Activated gamma-delta T cell (primary cell): Measurements from ENCODE around the gene PTPRG.

Experiments used
- DNase-seq: peaks from one replicate; lab custom pipeline; 2025; lab: John Stamatoyannopoulos, UW

The PTPRG gene

DNA sequence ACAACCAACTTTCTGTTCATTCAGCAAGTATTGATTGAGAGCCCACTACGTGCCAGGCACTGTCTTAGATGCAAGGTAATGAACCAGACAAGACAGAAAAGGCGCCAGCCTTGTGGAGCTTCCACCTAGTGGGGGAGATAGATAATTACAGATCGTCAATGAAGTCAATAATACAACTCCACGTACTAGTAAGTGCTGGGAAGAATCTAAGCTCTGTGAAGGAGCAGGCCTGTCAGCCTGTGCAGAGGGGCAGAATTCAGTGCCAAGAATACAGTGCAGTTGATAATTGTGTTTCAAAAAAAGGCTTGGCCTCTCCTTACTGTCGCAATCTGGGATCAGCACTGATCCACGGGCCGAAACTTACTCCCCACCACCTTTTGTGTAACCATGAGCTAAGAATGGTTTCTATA, 625.7 kb downstream of the PTPRG start:
- no peak for DNase-seq

- DNase-seq = no peak
Observed at GRCh38 chr3:62188681-62189375, 627.5 kb downstream of the PTPRG start.

GRCh38 chr3:62189376-62189698, 628.0 kb downstream of the PTPRG start:
- no peak for DNase-seq

- DNase-seq = no peak
Observed at GRCh38 chr3:62192891-62193290, 631.5 kb downstream of the PTPRG start.

DNA sequence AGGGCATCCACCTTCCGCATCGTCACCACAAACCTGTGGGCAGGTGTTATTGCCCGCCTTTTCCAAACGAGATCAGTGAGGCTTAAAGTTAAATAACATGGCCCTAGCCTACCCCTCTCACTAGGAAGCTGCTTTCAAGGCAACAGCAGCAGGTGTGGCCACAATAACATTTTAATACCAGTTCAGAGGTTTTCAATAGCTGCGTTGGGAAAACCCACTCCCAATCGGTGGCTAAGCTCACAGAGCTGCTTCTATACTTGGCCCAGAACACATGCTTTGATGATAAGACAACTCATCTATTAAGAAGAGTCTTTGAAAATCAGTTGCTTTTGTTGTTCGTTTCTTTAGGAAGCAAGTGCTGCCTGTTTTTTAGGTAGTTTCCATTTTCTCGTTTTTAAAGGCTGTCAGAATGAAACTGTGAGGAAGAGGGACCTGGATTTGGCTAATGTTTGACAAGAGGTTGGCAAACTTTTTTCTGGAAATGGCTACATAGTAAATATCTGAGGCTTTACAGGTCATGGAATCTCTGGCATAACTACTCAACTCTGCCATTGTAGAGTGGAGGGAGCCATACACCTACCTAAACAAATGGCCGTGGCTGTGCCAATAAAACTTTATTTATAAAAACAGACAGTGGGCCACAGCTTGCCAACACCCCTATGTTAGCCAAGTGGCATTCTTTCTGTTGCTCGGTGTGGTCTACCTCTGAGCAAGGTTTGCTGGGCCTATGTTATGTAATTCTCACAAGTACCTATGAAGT, 632.4 kb downstream of the PTPRG start:
- no peak for DNase-seq

- DNase-seq = no peak
Observed at GRCh38 chr3:62197350-62198012, 636.1 kb downstream of the PTPRG start.

- no peak for DNase-seq
Observed at GRCh38 chr3:62199126-62199525, 637.8 kb downstream of the PTPRG start.

DNA sequence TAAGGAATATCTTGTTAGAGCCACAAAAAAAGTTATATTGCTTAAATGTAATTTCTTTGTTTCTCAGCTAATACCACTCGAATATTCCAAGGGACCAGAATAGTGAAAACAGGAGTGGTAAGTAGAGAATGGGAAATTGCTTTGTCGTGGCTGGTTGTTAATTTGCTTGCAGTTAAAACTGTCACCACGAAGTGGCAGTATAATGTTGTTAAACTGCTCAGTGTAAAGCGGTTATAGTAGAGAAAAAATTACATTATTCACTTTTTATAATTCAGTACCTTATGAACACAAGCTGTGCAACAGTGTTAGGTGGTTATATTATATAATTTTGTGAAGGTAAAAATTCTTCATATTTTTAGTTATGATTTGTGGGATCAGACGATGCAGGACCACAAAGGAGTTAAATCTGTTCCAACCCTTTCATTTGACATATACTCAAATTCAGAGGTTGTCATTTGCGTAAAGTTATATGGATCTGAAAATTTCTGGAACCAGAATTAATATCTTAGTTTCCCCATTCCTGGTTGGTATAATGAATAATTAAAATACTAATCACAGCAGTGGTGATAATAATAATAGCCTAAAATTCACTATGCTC, 640.2 kb downstream of the PTPRG start:
- no peak for DNase-seq

- DNase-seq = no peak
Observed at GRCh38 chr3:62203152-62203551, 641.8 kb downstream of the PTPRG start.

DNA sequence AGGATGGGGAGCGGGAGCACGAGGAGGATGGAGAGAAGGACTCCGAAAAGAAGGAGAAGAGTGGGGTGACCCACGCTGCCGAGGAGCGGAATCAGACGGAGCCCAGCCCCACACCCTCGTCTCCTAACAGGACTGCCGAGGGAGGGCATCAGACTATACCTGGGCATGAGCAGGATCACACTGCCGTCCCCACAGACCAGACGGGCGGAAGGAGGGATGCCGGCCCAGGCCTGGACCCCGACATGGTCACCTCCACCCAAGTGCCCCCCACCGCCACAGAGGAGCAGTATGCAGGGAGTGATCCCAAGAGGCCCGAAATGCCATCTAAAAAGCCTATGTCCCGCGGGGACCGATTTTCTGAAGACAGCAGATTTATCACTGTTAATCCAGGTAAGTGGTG, 642.2 kb downstream of the PTPRG start:
- no peak for DNase-seq

- no peak for DNase-seq
Observed at GRCh38 chr3:62207197-62207596, 645.8 kb downstream of the PTPRG start.

GRCh38 chr3:62208385-62208784, 647.0 kb downstream of the PTPRG start:
- DNase-seq = no peak

DNA sequence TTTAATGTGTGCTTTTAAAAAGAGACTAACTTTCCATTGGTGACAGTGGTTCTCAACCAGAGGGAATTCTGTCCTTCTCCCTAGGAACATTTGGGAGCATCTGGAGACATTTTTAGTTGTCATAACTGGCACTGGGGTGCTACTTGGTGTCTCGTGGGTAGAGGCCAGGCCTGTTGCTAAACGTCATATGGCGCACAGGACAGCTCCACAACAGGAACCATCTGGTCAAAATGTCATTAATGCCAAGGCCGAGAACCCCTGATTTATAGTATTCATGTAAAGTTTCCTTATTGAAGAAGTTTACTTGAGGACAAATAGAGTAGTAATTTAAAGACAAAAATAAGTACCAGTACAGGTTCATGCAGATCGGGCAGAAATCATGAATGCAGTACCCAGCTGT, 647.7 kb downstream of the PTPRG start:
- no peak for DNase-seq

DNA sequence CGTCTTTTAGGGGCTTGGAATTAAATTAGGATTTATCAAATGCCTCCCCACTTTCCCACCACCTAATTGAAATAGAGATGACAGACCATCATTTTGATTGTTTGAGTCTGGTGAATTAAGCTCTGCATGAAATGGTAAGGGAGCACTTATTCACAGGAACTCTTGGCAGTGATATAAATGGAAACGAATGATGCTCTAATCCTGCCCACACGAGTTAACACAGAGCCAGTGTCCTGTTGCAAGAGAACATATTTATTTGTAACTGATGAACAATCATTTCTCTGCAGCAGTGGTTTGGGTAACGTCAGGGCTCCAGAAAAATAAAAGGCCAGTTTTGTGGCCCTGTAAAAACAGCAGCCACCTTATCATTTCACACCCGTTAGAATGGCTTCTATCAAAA, 648.6 kb downstream of the PTPRG start:
- no peak for DNase-seq

DNA sequence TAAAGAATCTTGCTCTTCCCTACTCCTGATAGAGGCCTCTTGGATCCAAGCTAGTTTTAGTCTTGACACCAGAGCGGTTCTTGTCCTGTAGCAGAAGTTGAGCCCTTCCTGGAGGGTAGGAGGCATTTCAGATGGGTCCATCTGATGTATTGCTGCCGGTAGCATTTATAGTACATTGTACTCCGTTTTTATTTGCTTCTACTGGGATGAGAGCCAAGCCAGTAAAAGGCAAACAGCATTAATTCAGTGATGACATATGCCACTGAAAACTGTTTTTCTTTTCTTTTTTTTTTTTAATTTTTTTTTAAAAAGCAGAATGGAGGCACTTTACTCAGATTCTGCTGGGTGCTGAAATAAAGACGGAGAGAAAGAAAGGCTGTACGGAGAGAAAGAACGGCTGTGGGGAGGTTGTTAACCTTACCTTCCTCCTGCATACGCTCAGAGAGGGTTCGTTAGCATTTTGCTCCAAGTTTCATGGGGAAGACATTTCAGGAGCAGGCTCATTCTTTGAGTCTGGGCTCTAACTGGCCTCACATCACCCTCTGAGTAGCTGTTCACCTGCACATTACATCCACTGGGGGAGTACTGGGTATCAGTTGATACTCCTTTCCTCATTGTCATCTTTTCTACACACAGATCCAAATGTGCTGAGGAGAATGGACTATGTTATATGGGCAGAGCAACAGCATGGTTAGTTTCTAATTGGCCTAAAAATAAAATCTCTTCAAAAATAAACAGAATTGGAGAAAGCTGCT, 650.5 kb downstream of the PTPRG start:
- no peak for DNase-seq

DNA sequence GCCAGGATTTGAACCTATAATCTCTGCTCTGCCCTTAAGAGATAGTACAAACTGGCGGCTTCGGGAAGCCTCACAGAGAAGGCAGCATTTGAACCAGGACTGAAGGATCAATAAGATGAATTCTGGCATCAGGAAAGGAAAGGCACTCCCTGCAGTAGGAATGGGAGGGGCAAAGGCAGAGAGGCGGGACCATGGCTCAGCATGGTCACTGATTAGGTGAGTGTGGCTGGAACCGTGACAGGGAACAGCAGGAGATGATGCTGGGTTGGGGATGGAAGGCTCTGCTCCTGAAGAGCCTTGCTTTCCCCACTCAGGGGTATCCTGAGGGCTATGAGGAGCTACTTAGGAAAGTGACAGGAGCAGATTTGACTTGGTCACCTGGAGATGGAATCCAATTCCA, 653.5 kb downstream of the PTPRG start:
- DNase-seq = no peak

DNA sequence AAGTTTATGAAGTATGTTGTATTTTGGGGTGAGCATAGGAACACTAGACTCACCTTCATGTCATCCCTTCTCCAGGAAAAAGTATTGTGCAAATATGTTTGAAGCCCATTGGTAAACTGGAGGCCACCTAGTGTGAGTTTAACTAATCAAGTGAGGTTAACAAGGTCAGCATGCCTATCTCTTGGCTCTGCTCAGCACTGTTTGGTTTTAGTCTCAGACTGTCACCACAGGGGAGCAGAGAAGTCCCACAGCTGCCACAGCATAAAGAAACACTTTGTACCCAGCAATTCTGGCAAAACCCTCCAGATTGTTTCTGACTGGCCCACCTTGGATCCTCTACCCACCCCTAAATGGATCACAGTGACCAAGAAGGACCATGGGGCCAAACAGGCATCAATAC, 659.2 kb downstream of the PTPRG start:
- DNase-seq = no peak

GRCh38 chr3:62225051-62225450, 663.7 kb downstream of the PTPRG start:
- DNase-seq = no peak

- no peak for DNase-seq
Observed at GRCh38 chr3:62226601-62227339, 665.4 kb downstream of the PTPRG start.

- DNase-seq = no peak
Observed at GRCh38 chr3:62228467-62228866, 667.1 kb downstream of the PTPRG start.

GRCh38 chr3:62229211-62229610, 667.8 kb downstream of the PTPRG start:
- no peak for DNase-seq
